Spleen (tissue), 7 donors: ENCODE data around the gene SYT17.
A peak's percentile ranks its signal among the peaks of the same experiment; 100 is the strongest.

Experiments used
- POLR2A ChIP-seq, 3 donors: fragments of 450-650 bp; IDR thresholded peaks; one replicate each; pipeline ENCODE4 v1.5.1; 2017; ENCODE audit warnings: antibody characterized with exemption in 3 of 3, mild to moderate bottlenecking in 1 of 3
- TF ChIP-seq, protein P1 (sequence below), 11 experiments: fragments of 200-600 bp in 7 of 11; fragments of 450-650 bp in 4 of 11; sonication (generic) in 4 of 11; IDR thresholded peaks in 8 of 11; conservative IDR thresholded peaks in 3 of 11; 1 replicate in 7 of 11; 2 replicates in 4 of 11; pipeline versions ENCODE4 v1.4.0 to v1.8.0; 2016 to 2021; ENCODE audit warnings: antibody characterized with exemption in 11 of 11, inconsistent platforms in 4 of 11, mild to moderate bottlenecking in 1 of 11
- donor health status: DM: no; HTN: no; CAD: no; lungs with moderate emphysema.
- donor health status: DM: no; HTN: no; CAD: no.
- donor health status: DM: no; HTN: no; CAD: no.

DNA sequence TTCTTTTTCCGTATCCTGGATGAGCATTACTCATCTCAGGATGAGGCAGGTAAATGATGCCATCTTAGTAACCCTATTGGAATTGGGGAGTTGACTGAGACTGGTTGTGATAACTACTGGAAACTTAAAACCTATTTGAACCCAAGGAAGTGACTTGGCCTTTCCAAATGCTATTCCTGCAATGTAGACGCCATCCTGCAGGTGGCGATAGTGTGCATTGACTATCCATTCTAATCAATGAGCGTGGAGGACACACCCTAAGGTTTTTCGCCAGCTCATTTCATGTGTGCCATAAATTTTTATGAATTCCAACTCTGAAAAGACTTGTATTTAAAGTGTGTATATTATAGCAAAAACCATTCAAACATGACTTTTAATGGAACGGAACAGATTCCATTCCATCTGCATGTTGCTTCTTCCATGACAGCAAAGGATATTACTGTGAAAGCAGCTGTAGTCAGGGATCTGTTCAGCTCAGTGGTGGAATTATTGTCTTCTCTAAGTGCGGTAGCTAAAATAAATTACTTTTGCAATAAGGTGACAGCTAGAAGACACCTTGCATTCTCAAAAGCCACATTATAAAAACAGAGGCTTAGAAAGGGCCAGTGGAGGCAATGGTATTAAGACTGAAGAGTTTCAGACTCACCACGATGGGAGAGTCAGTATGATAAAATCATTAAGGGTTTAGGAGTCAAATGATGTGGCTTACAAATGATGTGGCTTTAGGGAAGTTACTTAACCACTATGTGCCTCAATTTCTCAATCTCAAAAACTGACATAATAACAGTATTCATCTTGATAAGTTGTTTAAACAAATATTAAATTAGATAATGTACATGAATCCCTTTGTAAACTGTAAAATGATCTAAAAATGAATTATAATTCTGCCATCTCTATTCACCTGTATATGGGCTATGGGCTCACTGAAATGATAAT, 55.5 kb downstream of the SYT17 start:
- TF ChIP-seq, protein P1, sequence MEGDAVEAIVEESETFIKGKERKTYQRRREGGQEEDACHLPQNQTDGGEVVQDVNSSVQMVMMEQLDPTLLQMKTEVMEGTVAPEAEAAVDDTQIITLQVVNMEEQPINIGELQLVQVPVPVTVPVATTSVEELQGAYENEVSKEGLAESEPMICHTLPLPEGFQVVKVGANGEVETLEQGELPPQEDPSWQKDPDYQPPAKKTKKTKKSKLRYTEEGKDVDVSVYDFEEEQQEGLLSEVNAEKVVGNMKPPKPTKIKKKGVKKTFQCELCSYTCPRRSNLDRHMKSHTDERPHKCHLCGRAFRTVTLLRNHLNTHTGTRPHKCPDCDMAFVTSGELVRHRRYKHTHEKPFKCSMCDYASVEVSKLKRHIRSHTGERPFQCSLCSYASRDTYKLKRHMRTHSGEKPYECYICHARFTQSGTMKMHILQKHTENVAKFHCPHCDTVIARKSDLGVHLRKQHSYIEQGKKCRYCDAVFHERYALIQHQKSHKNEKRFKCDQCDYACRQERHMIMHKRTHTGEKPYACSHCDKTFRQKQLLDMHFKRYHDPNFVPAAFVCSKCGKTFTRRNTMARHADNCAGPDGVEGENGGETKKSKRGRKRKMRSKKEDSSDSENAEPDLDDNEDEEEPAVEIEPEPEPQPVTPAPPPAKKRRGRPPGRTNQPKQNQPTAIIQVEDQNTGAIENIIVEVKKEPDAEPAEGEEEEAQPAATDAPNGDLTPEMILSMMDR (IDR thresholded peaks at IDR 0.05 in 8 of 11, conservative IDR thresholded peaks at IDR 0.05 in 3 of 11), result peak in 6 of 11 experiments; percentile 36 to 59 (median 48)
- TF ChIP-seq POLR2A (IDR thresholded peaks at IDR 0.05), result no peak
